IMR-90 (cell line): ENCODE data around the gene CRIP1. TPM values are rescaled to one million over a fixed set of nuclear protein-coding genes. Genes with fewer than 3 reads are reported as not detected.

Experiments
- ATAC-seq: fragments of 200-7000 bp; cut with Tn5 transposase; 2 replicates; pipeline ENCODE4 v1.9.1; 2020; ENCODE audit warnings: low read depth, mild to moderate bottlenecking, moderate library complexity
- BruUV-seq: library from RNA; stranded (reverse); fragments of 400-500 nt; replicated peaks from 2 replicates; lab custom pipeline; 2021; lab: Mats Ljungman, UMichigan
- CTCF ChIA-PET: fragments of 300-600 bp; formaldehyde crosslinking; extraction: SDS; loops from one replicate; lab custom pipeline; 2021; ENCODE audit warnings: antibody characterized with exemption; lab: Yijun Ruan, JAX
- POLR2A ChIA-PET: fragments of 300-600 bp; sonication (Branson Sonifier 250); formaldehyde crosslinking; loops from one replicate; lab custom pipeline; 2022; ENCODE audit warnings: antibody characterized with exemption; ENCODE audit not compliant: unreplicated experiment; lab: Charles Lee
- DNase-seq: peaks from one replicate; pipeline ENCODE4 v3.0.0; 2013
- H2AFZ ChIP-seq: replicated peaks from 2 replicates; pipeline ENCODE3; 2013; ENCODE audit warnings: low read length, mild to moderate bottlenecking; ENCODE audit not compliant: poor library complexity
- H2AK5ac ChIP-seq: 2 replicates; pipeline ENCODE4 v1.6.1; 2013; ENCODE audit warnings: low read depth, low read length, inconsistent platforms
- H2AK9ac ChIP-seq: replicated peaks from 2 replicates; pipeline ENCODE3; 2013; ENCODE audit warnings: mild to moderate bottlenecking, low read depth, low read length, moderate library complexity; ENCODE audit not compliant: poor library complexity
- H2BK120ac ChIP-seq: 2 replicates; pipeline ENCODE4 v1.6.1; 2013; ENCODE audit warnings: low read depth, low read length, inconsistent platforms
- H2BK15ac ChIP-seq: 3 replicates; pipeline ENCODE4 v1.6.1; 2013; ENCODE audit warnings: low read depth, low read length, inconsistent platforms
- H2BK20ac ChIP-seq: 2 replicates; pipeline ENCODE4 v1.6.1; 2013; ENCODE audit warnings: low read depth, mild to moderate bottlenecking, inconsistent platforms, low read length, moderate library complexity
- H2BK5ac ChIP-seq: 2 replicates; pipeline ENCODE4 v1.6.1; 2013; ENCODE audit warnings: mild to moderate bottlenecking, low read depth, low read length, inconsistent platforms; ENCODE audit not compliant: poor library complexity, severe bottlenecking
- H3K14ac ChIP-seq: replicated peaks from 2 replicates; pipeline ENCODE4 v1.6.1; 2013; ENCODE audit warnings: low read depth, low read length, inconsistent platforms
- H3K18ac ChIP-seq: 2 replicates; pipeline ENCODE4 v1.6.1; 2013; ENCODE audit warnings: low read depth, low read length, control low read depth
- H3K23ac ChIP-seq: 2 replicates; pipeline ENCODE4 v1.6.1; 2013; ENCODE audit warnings: low read depth, low read length, inconsistent platforms
- H3K27ac ChIP-seq: 2 replicates; pipeline ENCODE4 v1.5.1; 2013; ENCODE audit warnings: mild to moderate bottlenecking, control low read depth, low read length; ENCODE audit not compliant: insufficient read depth
- H3K27me3 ChIP-seq: 2 replicates; pipeline ENCODE4 v1.6.1; 2013; ENCODE audit warnings: low read length; ENCODE audit not compliant: control insufficient read depth, insufficient read depth
- H3K36me3 ChIP-seq: 2 replicates; pipeline ENCODE4 v1.6.1; 2013; ENCODE audit warnings: low read length, mixed read lengths; ENCODE audit not compliant: control insufficient read depth, insufficient read depth
- H3K4ac ChIP-seq: 2 replicates; pipeline ENCODE4 v1.6.1; 2013; ENCODE audit warnings: low read depth, low read length, inconsistent platforms
- H3K4me1 ChIP-seq: 2 replicates; pipeline ENCODE4 v1.6.1; 2013; ENCODE audit warnings: low read length, mixed read lengths; ENCODE audit not compliant: control insufficient read depth, insufficient read depth
- H3K4me2 ChIP-seq: 2 replicates; pipeline ENCODE4 v1.6.1; 2013; ENCODE audit warnings: low read depth, mild to moderate bottlenecking, control low read depth, low read length, moderate library complexity
- H3K4me3 ChIP-seq: 2 replicates; pipeline ENCODE4 v1.5.1; 2013; ENCODE audit warnings: low read depth, mild to moderate bottlenecking, control low read depth, low read length, moderate library complexity; ENCODE audit not compliant: insufficient read depth
- H3K56ac ChIP-seq: 2 replicates; pipeline ENCODE4 v1.6.1; 2013; ENCODE audit warnings: low read length, inconsistent platforms; ENCODE audit not compliant: insufficient read depth; ENCODE audit errors: extremely low read depth
- H3K79me1 ChIP-seq, 2 experiments: 2 replicates each; pipeline ENCODE4 v1.6.1; 2013; ENCODE audit warnings: low read length in 2 of 2, inconsistent platforms in 1 of 2, low read depth in 1 of 2
- H3K9ac ChIP-seq: 2 replicates; pipeline ENCODE4 v1.6.1; 2013; ENCODE audit warnings: low read depth, low read length, control low read depth
- H3K9me1 ChIP-seq: 2 replicates; pipeline ENCODE4 v1.6.1; 2013; ENCODE audit warnings: low read length, inconsistent platforms; ENCODE audit not compliant: insufficient read depth
- H3K9me3 ChIP-seq: 2 replicates; pipeline ENCODE4 v1.6.1; 2013; ENCODE audit warnings: low read length; ENCODE audit not compliant: control insufficient read depth, insufficient read depth
- H4K20me1 ChIP-seq: 2 replicates; pipeline ENCODE4 v1.6.1; 2013; ENCODE audit warnings: low read length, inconsistent platforms; ENCODE audit not compliant: insufficient read depth
- H4K5ac ChIP-seq: 2 replicates; pipeline ENCODE4 v1.6.1; 2013; ENCODE audit warnings: mild to moderate bottlenecking, low read depth, low read length, control low read depth
- H4K8ac ChIP-seq, 2 experiments: 2 replicates each; pipeline ENCODE4 v1.6.1; 2013; ENCODE audit warnings: low read depth in 2 of 2, low read length in 2 of 2, control low read depth in 1 of 2, inconsistent platforms in 1 of 2
- H4K91ac ChIP-seq: 2 replicates; pipeline ENCODE4 v1.6.1; 2013; ENCODE audit warnings: low read depth, low read length, inconsistent platforms; ENCODE audit not compliant: insufficient read depth
- CEBPB ChIP-seq: IDR thresholded peaks from 2 replicates; pipeline ENCODE4 v1.6.1; 2012; ENCODE audit warnings: low read depth, low read length, improper control_type of control experiment
- CHD1 ChIP-seq: IDR thresholded peaks from 2 replicates; pipeline ENCODE4 v1.6.1; 2012; ENCODE audit warnings: low read depth, low read length, improper control_type of control experiment
- FOS ChIP-seq: fragments of 150-350 bp; IDR thresholded peaks from 2 replicates; pipeline ENCODE4 v1.6.1; 2016; ENCODE audit warnings: low read depth, low read length
- MAZ ChIP-seq: IDR thresholded peaks from 2 replicates; pipeline ENCODE4 v1.6.1; 2012; ENCODE audit warnings: low read depth, mild to moderate bottlenecking, low read length, improper control_type of control experiment, moderate library complexity, borderline replicate concordance
- NFE2L2 ChIP-seq: fragments of 150-350 bp; IDR thresholded peaks from 2 replicates; pipeline ENCODE4 v1.6.1; 2016; ENCODE audit warnings: low read depth, mild to moderate bottlenecking, low read length
- POLR2A ChIP-seq: IDR thresholded peaks from 2 replicates; pipeline ENCODE4 v1.6.1; 2012; ENCODE audit warnings: mild to moderate bottlenecking, low read depth, low read length
- whole genome bisulfite sequencing, 2 experiments: methylation state at CpG; one replicate each; pipeline versions ENCODE4 v1.1.5 to v1.1.7; 2013; ENCODE audit warnings: missing lambda C conversion rate in 2 of 2; ENCODE audit not compliant: insufficient read length in 1 of 2; ENCODE audit errors: extremely low coverage in 2 of 2; 5-methylcytosine and 5-hydroxymethylcytosine counted together
- dilution Hi-C: fragments of 300-500 bp; cut with HindIII; formaldehyde crosslinking; loops from one replicate; pipeline ENCODE4 v1.14.3; 2018; ENCODE audit warnings: low sequenced_read_pairs; ENCODE audit not compliant: unreplicated experiment
- in situ Hi-C: fragments of 300-500 bp; cut with MboI; formaldehyde crosslinking; loops from 3 replicates; pipeline ENCODE4 v1.14.3; 2019; ENCODE audit warnings: low sequenced_read_pairs, inconsistent platforms, mixed read lengths
- intact Hi-C: fragments of 100-400 bp; cut with micrococcal nuclease; formaldehyde crosslinking; loops from 2 replicates; pipeline ENCODE4 v1.10.0; 2022
- polyA plus RNA-seq, 3 experiments: library from polyadenylated mRNA; depleted of rRNA; stranded (reverse); fragments of >200 nt; gene quantifications; 2 replicates each; pipeline ENCODE4 v1.2.3, GENCODE V29; 2012; ENCODE audit warnings: low replicate concordance in 1 of 3
- total RNA-seq: library from RNA; depleted of rRNA; stranded (reverse); fragments of >200 nt; gene quantifications from 2 replicates; pipeline ENCODE4 v1.2.3, GENCODE V29; 2012

CRIP1 gene
- total and polyA plus RNA-seq, 2 of the 4 experiments (the other 2 are of a cell fraction) = 0.21 TPM; not detected in 1

GRCh38 chr14:105455086-105455640 lies 31.5 kb upstream of the CRIP1 start:
- H3K36me3 ChIP-seq = peaks cover 56% of the 10 kb centered on the region

More at GRCh38 chr14:105455086-105455640, 31.5 kb upstream of the CRIP1 start:
- CTCF ChIA-PET = no interaction called here
- no peak overlapping the region for H4K5ac ChIP-seq
- H3K9me3 ChIP-seq = no peaks in the 10 kb centered on the region
- dilution Hi-C loops (no loop called here), in situ Hi-C loops (no loop called here), intact Hi-C loops (no loop called here)
- no peak overlapping the region for H3K18ac ChIP-seq
- no peak for DNase-seq
- H3K4ac ChIP-seq = no peak overlapping the region
- TF ChIP-seq NFE2L2 = no peak
- TF ChIP-seq POLR2A = no peak
- TF ChIP-seq FOS = no peak
- TF ChIP-seq CHD1 = no peak
- no peak for TF ChIP-seq CEBPB
- no peak for TF ChIP-seq MAZ
- H2BK20ac ChIP-seq = no peak overlapping the region
- 95% methylated on average over 13 of the region's 22 CpGs; no CpG with 5 or more reads in 1 of the 2 experiments for WGBS, 2 experiments
- H3K4me2 ChIP-seq = no peak overlapping the region
- no peaks in the 10 kb centered on the region for H3K27me3 ChIP-seq
- H2AK9ac ChIP-seq = no peak overlapping the region
- H2AK5ac ChIP-seq = no peak overlapping the region
- no peak for ATAC-seq
- H3K27ac ChIP-seq = no peak overlapping the region
- POLR2A ChIA-PET = no interaction called here
- no peak overlapping the region for H2BK120ac ChIP-seq
- no peak overlapping the region for H2BK15ac ChIP-seq
- H3K56ac ChIP-seq = no peak overlapping the region
- no peak overlapping the region for H4K91ac ChIP-seq
- H2AFZ ChIP-seq = no peak overlapping the region
- no peak overlapping the region for H3K23ac ChIP-seq
- no TSS peak for BruUV-seq
- H4K8ac ChIP-seq = no peak overlapping the region
- H3K4me3 ChIP-seq = no peak overlapping the region
- H3K79me1 ChIP-seq = peaks cover 5 to 12% of the 10 kb centered on the region in 2 experiments; a peak in 1 of 4 replicates
- no peak overlapping the region for H3K14ac ChIP-seq
- no peak overlapping the region for H2BK5ac ChIP-seq
- no peak overlapping the region for H3K9ac ChIP-seq
- H3K4me1 ChIP-seq = no peaks in the 10 kb centered on the region
- H4K20me1 ChIP-seq = no peaks in the 10 kb centered on the region; the same call in 1 of the 2 replicates
- H3K9me1 ChIP-seq = no peaks in the 10 kb centered on the region
